ENCODE results near the gene USP54. TPM values are rescaled to one million over a fixed set of nuclear protein-coding genes. Genes with fewer than 3 reads are reported as not detected.

USP54 gene
- total and polyA plus RNA-seq, 2 of the 13 experiments (the other 11 are each of a cell fraction or from before 2014, with no cell fraction given): 18.1 to 25.0 TPM

DNA sequence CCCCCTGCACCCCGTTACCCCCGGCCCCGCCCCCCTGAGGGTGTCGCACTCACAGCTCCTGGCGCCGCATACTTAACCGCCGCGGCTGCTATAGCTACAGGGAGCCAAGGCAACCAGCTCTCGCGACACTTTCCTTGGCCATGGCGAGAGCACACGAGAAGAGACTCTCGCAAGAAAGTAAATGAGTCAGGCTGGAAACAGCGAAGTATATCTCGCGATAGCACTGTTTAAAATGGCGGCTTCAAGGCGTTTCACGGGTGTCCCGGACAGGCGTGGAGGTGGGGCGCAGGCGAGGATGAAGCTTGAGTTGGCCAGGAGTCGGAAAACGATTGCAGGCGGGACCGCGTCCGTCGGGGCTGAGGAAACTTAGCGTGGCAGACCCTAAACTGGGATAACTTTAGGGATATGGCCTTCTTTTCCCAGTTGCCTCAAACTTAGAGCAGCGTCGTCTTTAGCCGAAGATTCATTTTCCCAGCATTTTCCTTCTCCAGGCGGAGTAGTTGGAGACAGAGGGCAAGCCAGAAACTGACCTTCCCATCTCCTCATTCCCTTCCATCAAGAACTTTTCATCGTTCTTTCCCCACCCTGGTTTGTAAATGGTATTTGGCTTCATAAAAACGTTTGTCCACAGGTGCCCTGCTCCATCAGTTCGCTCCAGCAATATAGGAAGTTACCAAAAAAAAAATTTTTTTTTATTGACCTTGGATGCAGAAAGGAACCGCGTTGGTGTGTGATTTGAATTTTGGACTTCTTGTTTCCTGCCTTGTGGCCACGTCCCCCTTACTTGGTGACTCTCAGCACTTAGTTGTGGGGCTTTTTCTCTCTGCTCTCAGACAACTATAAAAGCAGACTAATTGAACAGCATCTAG, 35.0 kb upstream of the USP54 start (continued):
- TF ChIP-seq, protein P1, sequence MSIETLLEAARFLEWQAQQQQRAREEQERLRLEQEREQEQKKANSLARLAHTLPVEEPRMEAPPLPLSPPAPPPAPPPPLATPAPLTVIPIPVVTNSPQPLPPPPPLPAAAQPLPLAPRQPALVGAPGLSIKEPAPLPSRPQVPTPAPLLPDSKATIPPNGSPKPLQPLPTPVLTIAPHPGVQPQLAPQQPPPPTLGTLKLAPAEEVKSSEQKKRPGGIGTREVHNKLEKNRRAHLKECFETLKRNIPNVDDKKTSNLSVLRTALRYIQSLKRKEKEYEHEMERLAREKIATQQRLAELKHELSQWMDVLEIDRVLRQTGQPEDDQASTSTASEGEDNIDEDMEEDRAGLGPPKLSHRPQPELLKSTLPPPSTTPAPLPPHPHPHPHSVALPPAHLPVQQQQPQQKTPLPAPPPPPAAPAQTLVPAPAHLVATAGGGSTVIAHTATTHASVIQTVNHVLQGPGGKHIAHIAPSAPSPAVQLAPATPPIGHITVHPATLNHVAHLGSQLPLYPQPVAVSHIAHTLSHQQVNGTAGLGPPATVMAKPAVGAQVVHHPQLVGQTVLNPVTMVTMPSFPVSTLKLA (IDR thresholded peaks at IDR 0.05): 0 out of 2 replicates have a peak, but pooled peaks have one; percentile 13
- TF ChIP-seq ZNF317 (CRISPR knock-in tag; IDR thresholded peaks at IDR 0.05) (0 out of 2 replicates have a peak, but pooled peaks have one; percentile 63), FOXP1 (IDR thresholded peaks at IDR 0.05) (no peak), FOXP1 (CRISPR knock-in tag; IDR thresholded peaks at IDR 0.05) (no peak), HNRNPH1 (optimal IDR thresholded peaks at IDR 0.05; ENCODE audit: low read depth, low read length) (no peak), NFKBIZ (CRISPR knock-in tag; IDR thresholded peaks at IDR 0.05) (peak; percentile 26; the same call in 1 of the 2 replicates), MED13 (CRISPR knock-in tag; IDR thresholded peaks at IDR 0.05) (no peak), MAFG (CRISPR knock-in tag; IDR thresholded peaks at IDR 0.05) (no peak), GABPA (IDR thresholded peaks at IDR 0.05; ENCODE audit: low read depth, low read length) (no peak), GABPA (CRISPR knock-in tag; IDR thresholded peaks at IDR 0.05; ENCODE audit: low read depth) (no peak), NR2F1 (CRISPR knock-in tag; IDR thresholded peaks at IDR 0.05) (no peak), KLF12 (CRISPR knock-in tag; IDR thresholded peaks at IDR 0.05; ENCODE audit: borderline replicate concordance) (no peak), ZNF678 (CRISPR knock-in tag; IDR thresholded peaks at IDR 0.05) (0 out of 2 replicates have a peak, but pooled peaks have one; percentile 80), ZNF562 (CRISPR knock-in tag; IDR thresholded peaks at IDR 0.05; ENCODE audit: borderline replicate concordance) (no peak), ZKSCAN1 (IDR thresholded peaks at IDR 0.05; ENCODE audit: low read length) (no peak), ZNF569 (CRISPR knock-in tag; IDR thresholded peaks at IDR 0.05; ENCODE audit: borderline replicate concordance) (no peak), GATA4 (IDR thresholded peaks at IDR 0.05; ENCODE audit: borderline replicate concordance, low read depth) (no peak), ZNF780A (CRISPR knock-in tag; IDR thresholded peaks at IDR 0.05) (no peak), NR2C2 (CRISPR knock-in tag; IDR thresholded peaks at IDR 0.05; ENCODE audit: borderline replicate concordance) (peak; percentile 26; the same call in 1 of the 2 replicates), ZFY (CRISPR knock-in tag; IDR thresholded peaks at IDR 0.05) (peak; percentile 76), ZSCAN31 (CRISPR knock-in tag; IDR thresholded peaks at IDR 0.05; ENCODE audit: low read depth) (0 out of 2 replicates have a peak, but pooled peaks have one; percentile 17), POLR2G (IDR thresholded peaks at IDR 0.05; ENCODE audit: low read depth, low read length) (peak; percentile 95), ZNF737 (CRISPR knock-in tag; IDR thresholded peaks at IDR 0.05; ENCODE audit: borderline replicate concordance) (no peak)
- TF ChIP-seq, protein P2, sequence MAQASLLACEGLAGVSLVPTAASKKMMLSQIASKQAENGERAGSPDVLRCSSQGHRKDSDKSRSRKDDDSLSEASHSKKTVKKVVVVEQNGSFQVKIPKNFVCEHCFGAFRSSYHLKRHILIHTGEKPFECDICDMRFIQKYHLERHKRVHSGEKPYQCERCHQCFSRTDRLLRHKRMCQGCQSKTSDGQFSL (CRISPR knock-in tag; IDR thresholded peaks at IDR 0.05): no peak
- TF ChIP-seq, protein P3, sequence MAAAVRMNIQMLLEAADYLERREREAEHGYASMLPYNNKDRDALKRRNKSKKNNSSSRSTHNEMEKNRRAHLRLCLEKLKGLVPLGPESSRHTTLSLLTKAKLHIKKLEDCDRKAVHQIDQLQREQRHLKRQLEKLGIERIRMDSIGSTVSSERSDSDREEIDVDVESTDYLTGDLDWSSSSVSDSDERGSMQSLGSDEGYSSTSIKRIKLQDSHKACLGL (CRISPR knock-in tag; IDR thresholded peaks at IDR 0.05): no peak
- TF ChIP-seq, protein P4, sequence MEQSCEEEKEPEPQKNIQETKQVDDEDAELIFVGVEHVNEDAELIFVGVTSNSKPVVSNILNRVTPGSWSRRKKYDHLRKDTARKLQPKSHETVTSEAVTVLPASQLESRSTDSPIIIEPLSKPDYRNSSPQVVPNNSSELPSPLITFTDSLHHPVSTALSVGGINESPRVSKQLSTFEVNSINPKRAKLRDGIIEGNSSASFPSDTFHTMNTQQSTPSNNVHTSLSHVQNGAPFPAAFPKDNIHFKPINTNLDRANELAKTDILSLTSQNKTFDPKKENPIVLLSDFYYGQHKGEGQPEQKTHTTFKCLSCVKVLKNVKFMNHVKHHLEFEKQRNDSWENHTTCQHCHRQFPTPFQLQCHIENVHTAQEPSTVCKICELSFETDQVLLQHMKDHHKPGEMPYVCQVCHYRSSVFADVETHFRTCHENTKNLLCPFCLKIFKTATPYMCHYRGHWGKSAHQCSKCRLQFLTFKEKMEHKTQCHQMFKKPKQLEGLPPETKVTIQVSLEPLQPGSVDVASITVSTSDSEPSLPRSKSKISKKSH (CRISPR knock-in tag; IDR thresholded peaks at IDR 0.05; ENCODE audit: borderline replicate concordance): peak; percentile 38; the same call in 1 of the 2 replicates
- TF ChIP-seq, protein P5, sequence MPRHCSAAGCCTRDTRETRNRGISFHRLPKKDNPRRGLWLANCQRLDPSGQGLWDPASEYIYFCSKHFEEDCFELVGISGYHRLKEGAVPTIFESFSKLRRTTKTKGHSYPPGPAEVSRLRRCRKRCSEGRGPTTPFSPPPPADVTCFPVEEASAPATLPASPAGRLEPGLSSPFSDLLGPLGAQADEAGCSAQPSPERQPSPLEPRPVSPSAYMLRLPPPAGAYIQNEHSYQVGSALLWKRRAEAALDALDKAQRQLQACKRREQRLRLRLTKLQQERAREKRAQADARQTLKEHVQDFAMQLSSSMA (CRISPR knock-in tag; IDR thresholded peaks at IDR 0.05): no peak
